ENCODE results near the gene ATG7.

- TF ChIP-seq CTCF (IDR thresholded peaks at IDR 0.05; ENCODE audit: borderline replicate concordance, extremely low read depth, low read length, poor library complexity, severe bottlenecking), result no peak
- no peak for TF ChIP-seq EZH2 (IDR thresholded peaks at IDR 0.05; ENCODE audit: borderline replicate concordance, low read depth, low read length, severe bottlenecking)
Measured at GRCh38 chr3:11536936-11537612, 264.9 kb downstream of the ATG7 start.
